Measurements from ENCODE around the gene ZNF518A.

ZNF518A gene

DNA sequence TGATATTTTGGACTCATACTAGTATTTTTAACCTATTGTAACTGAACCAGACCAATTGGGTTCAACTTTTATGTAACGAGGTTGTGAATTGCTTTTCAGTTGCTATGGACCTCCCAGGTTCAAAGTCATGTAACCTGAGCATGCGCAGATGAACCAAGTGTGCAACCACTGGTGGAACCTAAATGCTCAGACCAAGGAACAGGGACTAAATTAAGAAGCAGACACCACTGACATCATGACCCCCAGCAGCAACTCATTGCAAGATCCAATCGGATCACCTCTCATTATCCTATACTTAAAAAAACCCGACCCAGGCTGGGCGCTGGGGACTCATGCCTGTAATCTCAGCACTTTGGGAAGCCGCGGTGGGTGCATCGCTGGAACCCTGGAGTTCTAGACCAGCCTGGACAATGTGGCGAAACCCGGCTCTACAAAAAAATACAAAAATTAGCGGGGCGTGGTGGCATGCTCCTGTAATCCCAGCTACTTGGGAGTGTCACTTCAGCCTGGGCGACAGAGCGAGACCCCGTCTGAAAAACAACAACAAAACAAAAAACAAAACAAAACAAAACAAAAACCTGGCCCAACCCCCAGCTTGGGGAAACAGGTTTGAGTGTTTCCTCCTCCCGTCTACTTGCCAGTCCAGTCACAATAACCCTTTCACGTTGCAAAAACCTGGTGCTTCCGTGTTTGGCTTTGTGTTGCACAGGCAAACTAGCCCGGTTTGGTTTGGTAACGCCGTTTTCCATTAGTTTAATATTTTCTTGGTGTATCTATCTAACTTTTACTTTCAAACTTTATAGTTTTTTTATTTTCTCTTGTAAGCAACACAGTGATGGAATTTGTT is 11.3 kb upstream of the ZNF518A start:
- H3K36me3 Mint-ChIP-seq (ENCODE audit: low read depth), result no peaks in the 10 kb centered on the region
- H3K27me3 Mint-ChIP-seq (ENCODE audit: low read depth), result peaks cover 66% of the 10 kb centered on the region
- H3K4me1 Mint-ChIP-seq (ENCODE audit: low read depth), result peaks cover 9% of the 10 kb centered on the region
- no peak for DNase-seq (ENCODE audit: low spot score)
- no peaks in the 10 kb centered on the region for H3K9me3 Mint-ChIP-seq
- H3K4me3 Mint-ChIP-seq, result no peak overlapping the region
- no peak overlapping the region for H3K27ac Mint-ChIP-seq

- no peak for DNase-seq (ENCODE audit: low spot score)
- H3K27ac Mint-ChIP-seq, result no peak overlapping the region
- no peak overlapping the region for H3K4me3 Mint-ChIP-seq
- no peaks in the 10 kb centered on the region for H3K36me3 Mint-ChIP-seq (ENCODE audit: low read depth)
- H3K9me3 Mint-ChIP-seq, result peaks cover 10% of the 10 kb centered on the region
- peaks cover 13% of the 10 kb centered on the region for H3K4me1 Mint-ChIP-seq (ENCODE audit: low read depth)
- H3K27me3 Mint-ChIP-seq (ENCODE audit: low read depth), result peaks cover 57% of the 10 kb centered on the region
Observed at GRCh38 chr10:96122824-96123223, 7.3 kb upstream of the ZNF518A start.

DNA sequence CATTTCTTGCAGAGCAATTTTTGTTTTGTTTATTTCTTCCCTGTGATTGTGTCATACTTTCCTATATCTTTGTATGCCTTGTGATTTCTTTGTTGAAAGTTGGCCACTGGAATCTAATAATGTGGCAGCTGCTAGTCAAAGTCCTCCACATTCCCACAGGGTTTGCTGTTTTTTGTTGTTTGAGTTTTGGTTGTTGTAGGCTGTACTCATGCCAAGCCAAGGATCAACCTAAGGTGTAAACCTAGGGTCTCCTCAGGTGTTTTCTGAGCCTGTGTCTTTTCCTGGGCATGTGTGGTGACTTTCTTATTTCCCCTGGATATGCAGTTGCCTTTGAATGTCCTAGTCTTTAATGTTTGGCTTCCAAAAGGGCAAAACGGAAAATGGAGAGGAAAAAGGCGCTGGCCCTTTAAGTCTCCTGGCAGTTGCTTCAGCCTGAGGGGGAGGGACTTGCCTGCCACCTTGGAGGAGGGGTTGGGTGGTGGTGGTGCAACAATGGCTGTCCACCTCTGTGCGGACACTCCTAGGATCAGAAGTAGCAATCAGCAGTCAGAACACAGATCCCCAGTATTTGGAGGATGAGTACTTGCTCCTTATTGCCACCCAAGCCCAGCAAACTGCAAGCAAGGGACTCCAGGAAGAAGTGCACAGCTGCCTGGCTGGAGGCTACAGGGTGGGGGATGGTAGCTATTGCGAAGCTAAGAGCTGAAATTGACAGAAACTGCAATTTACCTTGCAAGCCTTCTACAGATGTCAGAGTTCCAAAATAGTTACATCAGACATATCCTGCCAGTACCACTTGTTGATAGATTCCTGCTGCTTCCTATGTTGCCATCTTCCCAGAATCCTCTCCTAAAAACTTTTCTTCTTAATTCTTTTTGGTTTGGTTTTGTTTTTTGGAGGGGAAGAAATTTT is 5.6 kb upstream of the ZNF518A start:
- peaks cover 42% of the 10 kb centered on the region for H3K27me3 Mint-ChIP-seq (ENCODE audit: low read depth)
- no peak for DNase-seq (ENCODE audit: low spot score)
- peaks cover 15% of the 10 kb centered on the region for H3K4me1 Mint-ChIP-seq (ENCODE audit: low read depth)
- H3K36me3 Mint-ChIP-seq (ENCODE audit: low read depth), result peaks cover 6% of the 10 kb centered on the region
- no peak overlapping the region for H3K27ac Mint-ChIP-seq
- peaks cover 22% of the 10 kb centered on the region for H3K9me3 Mint-ChIP-seq
- no peak overlapping the region for H3K4me3 Mint-ChIP-seq

- DNase-seq (ENCODE audit: low spot score), result no peak
- H3K9me3 Mint-ChIP-seq, result peaks cover 22% of the 10 kb centered on the region
- peaks cover 36% of the 10 kb centered on the region for H3K27me3 Mint-ChIP-seq (ENCODE audit: low read depth)
- H3K4me1 Mint-ChIP-seq (ENCODE audit: low read depth), result peaks cover 15% of the 10 kb centered on the region
- peaks cover 6% of the 10 kb centered on the region for H3K36me3 Mint-ChIP-seq (ENCODE audit: low read depth)
- H3K27ac Mint-ChIP-seq, result no peak overlapping the region
- H3K4me3 Mint-ChIP-seq, result no peak overlapping the region
Observed at GRCh38 chr10:96125142-96125515, 5.0 kb upstream of the ZNF518A start.

DNA sequence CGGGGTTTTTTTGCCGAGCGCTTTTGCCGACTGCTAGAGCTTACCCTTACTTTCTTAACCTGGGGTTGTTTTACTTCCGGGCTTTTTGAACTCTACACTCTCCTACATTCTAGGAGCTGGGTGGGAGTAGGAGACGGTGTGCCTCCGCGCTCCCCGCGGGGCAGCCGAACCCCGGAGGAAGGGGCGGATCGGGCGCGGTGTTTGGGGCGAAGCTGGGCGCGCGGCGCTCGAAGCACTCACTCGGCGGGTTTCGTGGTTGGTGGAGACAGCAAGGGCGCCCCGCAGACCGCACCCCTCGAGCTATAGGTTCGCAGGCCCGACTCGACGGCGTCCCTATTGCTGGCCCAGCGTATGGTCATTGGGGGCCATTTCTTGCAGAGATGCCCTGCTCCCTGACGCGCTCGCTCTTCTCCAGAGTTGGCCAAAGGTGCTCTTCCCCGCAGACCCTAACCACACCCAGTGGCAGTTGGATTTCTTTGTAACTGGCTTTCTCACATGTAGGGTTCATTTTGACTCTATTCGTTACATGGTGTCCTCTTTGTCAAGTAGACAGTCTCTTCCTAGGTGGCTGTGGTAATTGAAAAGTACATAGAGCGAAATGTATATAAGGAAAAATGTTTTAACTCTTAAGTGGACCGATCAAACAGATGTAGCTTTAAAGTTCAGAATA is 364 bp downstream of the ZNF518A start:
- Mint-ChIP-seq H3K9me3 (peaks cover 17% of the 10 kb centered on the region), H3K4me3 (peak overlapping the region; percentile 91), H3K36me3 (ENCODE audit: low read depth) (peaks cover 36% of the 10 kb centered on the region), H3K27ac (peak overlapping the region; percentile 98), H3K4me1 (ENCODE audit: low read depth) (peaks cover 24% of the 10 kb centered on the region), H3K27me3 (ENCODE audit: low read depth) (peaks cover 13% of the 10 kb centered on the region)
- DNase-seq (ENCODE audit: low spot score), result peak; percentile 79

GRCh38 chr10:96131621-96132020 is 1.5 kb downstream of the ZNF518A start:
- peak overlapping the region; percentile 91 for H3K4me3 Mint-ChIP-seq
- peaks cover 30% of the 10 kb centered on the region for H3K4me1 Mint-ChIP-seq (ENCODE audit: low read depth)
- H3K9me3 Mint-ChIP-seq, result peaks cover 13% of the 10 kb centered on the region
- DNase-seq (ENCODE audit: low spot score), result no peak
- H3K27ac Mint-ChIP-seq, result peak overlapping the region; percentile 98
- H3K27me3 Mint-ChIP-seq (ENCODE audit: low read depth), result peaks cover 5% of the 10 kb centered on the region
- H3K36me3 Mint-ChIP-seq (ENCODE audit: low read depth), result peaks cover 42% of the 10 kb centered on the region

DNA sequence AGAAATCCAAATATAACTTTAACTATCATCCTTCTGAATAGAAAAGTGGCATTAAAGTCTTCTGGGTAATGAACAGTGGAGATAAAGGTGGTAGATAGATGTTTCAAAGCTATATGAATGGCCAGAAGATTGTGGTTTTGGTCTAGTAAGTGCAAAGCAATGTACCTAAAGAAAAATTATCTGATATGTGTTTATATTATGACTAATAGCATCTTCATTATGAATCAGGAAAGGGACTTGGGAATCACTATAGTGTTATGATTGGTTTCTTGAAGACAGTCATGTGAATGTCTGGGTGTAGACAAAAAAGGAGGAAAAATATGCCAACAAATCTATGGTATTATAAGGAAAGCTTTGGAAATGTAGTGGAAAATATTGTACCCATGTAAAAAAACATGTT is 3.0 kb downstream of the ZNF518A start:
- no peak for DNase-seq (ENCODE audit: low spot score)
- H3K4me3 Mint-ChIP-seq, result no peak overlapping the region

GRCh38 chr10:96136810-96137209 is 6.7 kb downstream of the ZNF518A start:
- no peak overlapping the region for H3K27ac Mint-ChIP-seq
- peaks cover 69% of the 10 kb centered on the region for H3K36me3 Mint-ChIP-seq (ENCODE audit: low read depth)
- no peaks in the 10 kb centered on the region for H3K27me3 Mint-ChIP-seq (ENCODE audit: low read depth)
- no peak for DNase-seq (ENCODE audit: low spot score)
- H3K4me1 Mint-ChIP-seq (ENCODE audit: low read depth), result peaks cover 34% of the 10 kb centered on the region
- no peaks in the 10 kb centered on the region for H3K9me3 Mint-ChIP-seq
- H3K4me3 Mint-ChIP-seq, result no peak overlapping the region

More for the DNA sequence above, 3.0 kb downstream of the ZNF518A start:
- Mint-ChIP-seq H3K9me3 (peaks cover 8% of the 10 kb centered on the region), H3K4me1 (ENCODE audit: low read depth) (peaks cover 43% of the 10 kb centered on the region), H3K36me3 (ENCODE audit: low read depth) (peaks cover 54% of the 10 kb centered on the region), H3K27me3 (ENCODE audit: low read depth) (no peaks in the 10 kb centered on the region), H3K27ac (no peak overlapping the region)

- H3K9me3 Mint-ChIP-seq, result no peaks in the 10 kb centered on the region
- peaks cover 68% of the 10 kb centered on the region for H3K36me3 Mint-ChIP-seq (ENCODE audit: low read depth)
- peaks cover 30% of the 10 kb centered on the region for H3K4me1 Mint-ChIP-seq (ENCODE audit: low read depth)
- DNase-seq (ENCODE audit: low spot score), result no peak
- no peak overlapping the region for H3K4me3 Mint-ChIP-seq
- H3K27ac Mint-ChIP-seq, result no peak overlapping the region
- H3K27me3 Mint-ChIP-seq (ENCODE audit: low read depth), result no peaks in the 10 kb centered on the region
Observed at GRCh38 chr10:96137567-96137966, 7.5 kb downstream of the ZNF518A start.

GRCh38 chr10:96138102-96138501 is 8.0 kb downstream of the ZNF518A start:
- H3K4me3 Mint-ChIP-seq, result peak overlapping the region; percentile 1
- H3K9me3 Mint-ChIP-seq, result no peaks in the 10 kb centered on the region
- no peaks in the 10 kb centered on the region for H3K27me3 Mint-ChIP-seq (ENCODE audit: low read depth)
- DNase-seq (ENCODE audit: low spot score), result peak; percentile 13
- H3K4me1 Mint-ChIP-seq (ENCODE audit: low read depth), result peaks cover 28% of the 10 kb centered on the region
- H3K27ac Mint-ChIP-seq, result peak overlapping the region; percentile 3
- peaks cover 68% of the 10 kb centered on the region for H3K36me3 Mint-ChIP-seq (ENCODE audit: low read depth)

GRCh38 chr10:96152437-96152836 is 22.3 kb downstream of the ZNF518A start:
- H3K27ac Mint-ChIP-seq, result no peak overlapping the region
- no peak for DNase-seq (ENCODE audit: low spot score)
- peaks cover 3% of the 10 kb centered on the region for H3K9me3 Mint-ChIP-seq
- H3K4me3 Mint-ChIP-seq, result no peak overlapping the region
- peaks cover 62% of the 10 kb centered on the region for H3K36me3 Mint-ChIP-seq (ENCODE audit: low read depth)
- H3K4me1 Mint-ChIP-seq (ENCODE audit: low read depth), result peaks cover 4% of the 10 kb centered on the region
- no peaks in the 10 kb centered on the region for H3K27me3 Mint-ChIP-seq (ENCODE audit: low read depth)

- peaks cover 64% of the 10 kb centered on the region for H3K36me3 Mint-ChIP-seq (ENCODE audit: low read depth)
Observed at GRCh38 chr10:96153070-96153469, 23.0 kb downstream of the ZNF518A start.

GRCh38 chr10:96165726-96166125 is 35.6 kb downstream of the ZNF518A start:
- Mint-ChIP-seq H3K4me3 (no peak overlapping the region), H3K27me3 (ENCODE audit: low read depth) (no peaks in the 10 kb centered on the region), H3K4me1 (ENCODE audit: low read depth) (no peaks in the 10 kb centered on the region), H3K9me3 (peaks cover 49% of the 10 kb centered on the region), H3K27ac (no peak overlapping the region), H3K36me3 (ENCODE audit: low read depth) (peaks cover 32% of the 10 kb centered on the region)
- DNase-seq (ENCODE audit: low spot score), result no peak

More at GRCh38 chr10:96153070-96153469, 23.0 kb downstream of the ZNF518A start:
- H3K27ac Mint-ChIP-seq, result no peak overlapping the region
- peaks cover 3% of the 10 kb centered on the region for H3K9me3 Mint-ChIP-seq
- no peaks in the 10 kb centered on the region for H3K27me3 Mint-ChIP-seq (ENCODE audit: low read depth)
- H3K4me3 Mint-ChIP-seq, result no peak overlapping the region
- peaks cover 4% of the 10 kb centered on the region for H3K4me1 Mint-ChIP-seq (ENCODE audit: low read depth)
- no peak for DNase-seq (ENCODE audit: low spot score)
